Loucy (cell line): ENCODE data around the gene MCF2L2.

Experiments used
- H2AFZ ChIP-seq: fragments of 200-600 bp; sonication (generic); 2 replicates; pipeline ENCODE4 v1.6.0; 2016; ENCODE audit warnings: antibody characterized with exemption, mild to moderate bottlenecking, low read length, moderate library complexity
- H3F3A ChIP-seq: fragments of 200-600 bp; 2 replicates; pipeline ENCODE4 v1.6.0; 2016; ENCODE audit warnings: antibody characterized with exemption, low read depth, mild to moderate bottlenecking
- H3K27me3 ChIP-seq: fragments of 200-600 bp; sonication (generic); 2 replicates; pipeline ENCODE4 v1.6.1; 2014; ENCODE audit warnings: low read length, mild to moderate bottlenecking; ENCODE audit not compliant: insufficient read depth, poor library complexity, severe bottlenecking
- H3K36me3 ChIP-seq: fragments of 200-600 bp; sonication (generic); 2 replicates; pipeline ENCODE4 v1.6.1; 2016; ENCODE audit warnings: low read length; ENCODE audit not compliant: insufficient read depth
- H3K4me1 ChIP-seq: fragments of 200-600 bp; sonication (generic); 2 replicates; pipeline ENCODE4 v1.5.1; 2014; ENCODE audit warnings: low read length, mild to moderate bottlenecking; ENCODE audit not compliant: insufficient read depth, poor library complexity, severe bottlenecking
- H3K4me2 ChIP-seq: fragments of 200-600 bp; sonication (generic); 2 replicates; pipeline ENCODE4 v1.6.0; 2014; ENCODE audit warnings: antibody characterized with exemption, low read length, low read depth, mild to moderate bottlenecking; ENCODE audit not compliant: poor library complexity, severe bottlenecking
- H3K4me3 ChIP-seq: fragments of 200-600 bp; sonication (generic); 2 replicates; pipeline ENCODE4 v1.5.1; 2014; ENCODE audit warnings: low read length, mild to moderate bottlenecking, mixed read lengths; ENCODE audit not compliant: poor library complexity, severe bottlenecking
- H3K79me2 ChIP-seq: fragments of 200-600 bp; sonication (generic); 2 replicates; pipeline ENCODE4 v1.6.1; 2014; ENCODE audit warnings: low read length; ENCODE audit not compliant: insufficient read depth
- H3K9ac ChIP-seq: fragments of 200-600 bp; sonication (generic); 2 replicates; pipeline ENCODE4 v1.6.0; 2014; ENCODE audit warnings: mild to moderate bottlenecking, low read depth, low read length, moderate library complexity; ENCODE audit not compliant: poor library complexity, severe bottlenecking
- H3K9me2 ChIP-seq: fragments of 200-600 bp; sonication (generic); replicated peaks from 2 replicates; pipeline ENCODE4 v1.6.1; 2016; ENCODE audit warnings: low read depth, low read length, mixed read lengths
- H3K9me3 ChIP-seq: fragments of 200-600 bp; sonication (generic); 2 replicates; pipeline ENCODE4 v1.6.1; 2014; ENCODE audit warnings: mild to moderate bottlenecking, antibody characterized with exemption, low read length, low read depth; ENCODE audit not compliant: insufficient read depth
- H4K20me1 ChIP-seq: fragments of 200-600 bp; sonication (generic); 2 replicates; pipeline ENCODE4 v1.6.0; 2014; ENCODE audit warnings: antibody characterized with exemption, low read length, mild to moderate bottlenecking; ENCODE audit not compliant: insufficient read depth, poor library complexity, severe bottlenecking
- EZH2phosphoT487 ChIP-seq: fragments of 200-600 bp; IDR thresholded peaks from 2 replicates; pipeline ENCODE4 v1.6.1; 2018; ENCODE audit warnings: antibody characterized with exemption, mild to moderate bottlenecking, moderate library complexity, borderline replicate concordance
- TF ChIP-seq, protein P1 (sequence below): fragments of 200-600 bp; sonication (generic); conservative IDR thresholded peaks from 2 replicates; pipeline ENCODE4 v1.5.1; 2014; ENCODE audit warnings: mild to moderate bottlenecking, antibody characterized with exemption, low read length

MCF2L2 gene

DNA sequence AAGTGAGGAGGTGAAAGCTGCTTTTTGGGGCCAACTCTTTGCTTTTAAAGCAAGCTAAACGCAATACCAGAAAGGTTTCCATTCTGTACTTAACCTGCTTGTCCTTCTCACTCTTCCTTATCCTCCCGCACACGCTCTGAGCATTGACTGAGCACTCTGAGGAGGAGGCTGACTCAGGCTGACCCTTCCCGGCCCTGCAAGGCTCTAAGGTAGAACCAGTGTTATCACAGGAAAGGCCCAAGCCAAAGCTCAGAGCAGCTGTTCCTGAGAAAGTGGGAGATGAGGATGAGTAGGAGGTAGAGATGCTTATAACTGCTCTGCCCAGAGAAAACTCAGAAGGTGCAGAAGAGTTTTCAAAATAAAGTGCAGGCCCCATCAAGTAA, 173.1 kb downstream of the MCF2L2 start:
- H2AFZ ChIP-seq: no peak overlapping the region
- H3K4me2 ChIP-seq: no peak overlapping the region
- no peaks in the 10 kb centered on the region for H3K9me3 ChIP-seq
- H3K9me2 ChIP-seq: no peaks in the 10 kb centered on the region
- H3K4me3 ChIP-seq: no peak overlapping the region
- no peaks in the 10 kb centered on the region for H3K36me3 ChIP-seq
- H3K79me2 ChIP-seq: no peaks in the 10 kb centered on the region
- no peaks in the 10 kb centered on the region for H3K27me3 ChIP-seq
- H4K20me1 ChIP-seq: no peaks in the 10 kb centered on the region
- no peaks in the 10 kb centered on the region for H3F3A ChIP-seq
- TF ChIP-seq, protein P1, sequence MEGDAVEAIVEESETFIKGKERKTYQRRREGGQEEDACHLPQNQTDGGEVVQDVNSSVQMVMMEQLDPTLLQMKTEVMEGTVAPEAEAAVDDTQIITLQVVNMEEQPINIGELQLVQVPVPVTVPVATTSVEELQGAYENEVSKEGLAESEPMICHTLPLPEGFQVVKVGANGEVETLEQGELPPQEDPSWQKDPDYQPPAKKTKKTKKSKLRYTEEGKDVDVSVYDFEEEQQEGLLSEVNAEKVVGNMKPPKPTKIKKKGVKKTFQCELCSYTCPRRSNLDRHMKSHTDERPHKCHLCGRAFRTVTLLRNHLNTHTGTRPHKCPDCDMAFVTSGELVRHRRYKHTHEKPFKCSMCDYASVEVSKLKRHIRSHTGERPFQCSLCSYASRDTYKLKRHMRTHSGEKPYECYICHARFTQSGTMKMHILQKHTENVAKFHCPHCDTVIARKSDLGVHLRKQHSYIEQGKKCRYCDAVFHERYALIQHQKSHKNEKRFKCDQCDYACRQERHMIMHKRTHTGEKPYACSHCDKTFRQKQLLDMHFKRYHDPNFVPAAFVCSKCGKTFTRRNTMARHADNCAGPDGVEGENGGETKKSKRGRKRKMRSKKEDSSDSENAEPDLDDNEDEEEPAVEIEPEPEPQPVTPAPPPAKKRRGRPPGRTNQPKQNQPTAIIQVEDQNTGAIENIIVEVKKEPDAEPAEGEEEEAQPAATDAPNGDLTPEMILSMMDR: no peak
- no peak for TF ChIP-seq EZH2phosphoT487
- H3K4me1 ChIP-seq: no peaks in the 10 kb centered on the region
- H3K9ac ChIP-seq: no peak overlapping the region

DNA sequence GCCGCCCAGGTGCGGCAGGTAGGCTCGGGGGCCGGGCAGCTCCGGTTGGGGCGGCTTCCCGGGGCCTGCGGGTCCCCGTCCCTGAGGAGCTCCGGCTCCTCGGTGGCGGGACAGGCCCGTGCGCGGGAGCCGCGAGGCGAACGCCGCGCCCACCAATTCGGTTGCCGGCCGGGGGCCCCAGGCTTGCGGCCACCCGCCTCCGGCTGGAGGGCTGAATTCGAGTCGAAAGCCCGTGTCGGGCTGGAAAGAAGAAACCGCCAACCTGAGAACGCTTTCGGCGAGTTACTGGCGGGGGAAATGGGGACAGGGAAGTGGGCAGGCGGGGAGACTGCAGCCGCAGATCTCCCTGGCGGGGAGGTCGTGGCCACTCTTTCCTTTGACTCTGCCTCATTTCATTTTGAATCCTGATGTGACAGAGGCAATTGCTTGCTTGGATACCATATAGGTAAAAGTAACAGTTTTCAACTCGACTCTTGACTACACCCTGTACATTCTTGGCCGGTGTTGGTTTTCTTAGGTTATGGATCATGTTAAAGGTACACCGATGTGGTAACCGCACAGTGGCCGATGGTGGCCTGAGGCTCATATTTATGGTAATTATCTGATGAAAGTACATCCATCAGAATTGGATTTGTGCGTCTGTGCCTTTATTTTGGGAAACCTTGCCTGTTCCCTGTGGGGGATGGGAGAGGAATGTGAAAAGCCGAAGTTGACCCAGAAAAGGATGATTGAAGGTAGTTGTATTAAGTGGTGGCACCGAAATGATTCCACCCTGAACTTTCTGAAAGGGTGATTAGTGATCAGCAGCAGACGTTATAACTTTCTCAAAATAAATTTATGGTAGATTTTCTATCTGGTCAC, 173.7 kb downstream of the MCF2L2 start:
- H3K79me2 ChIP-seq: no peaks in the 10 kb centered on the region
- H3K9ac ChIP-seq: no peak overlapping the region
- H3K9me3 ChIP-seq: no peaks in the 10 kb centered on the region
- H4K20me1 ChIP-seq: no peaks in the 10 kb centered on the region
- no peaks in the 10 kb centered on the region for H3K27me3 ChIP-seq
- H2AFZ ChIP-seq: no peak overlapping the region
- H3K9me2 ChIP-seq: no peaks in the 10 kb centered on the region
- TF ChIP-seq, protein P1: no peak
- no peak for TF ChIP-seq EZH2phosphoT487
- no peak overlapping the region for H3K4me2 ChIP-seq
- no peak overlapping the region for H3K4me3 ChIP-seq
- H3K4me1 ChIP-seq: no peaks in the 10 kb centered on the region
- no peaks in the 10 kb centered on the region for H3F3A ChIP-seq
- H3K36me3 ChIP-seq: no peaks in the 10 kb centered on the region

DNA sequence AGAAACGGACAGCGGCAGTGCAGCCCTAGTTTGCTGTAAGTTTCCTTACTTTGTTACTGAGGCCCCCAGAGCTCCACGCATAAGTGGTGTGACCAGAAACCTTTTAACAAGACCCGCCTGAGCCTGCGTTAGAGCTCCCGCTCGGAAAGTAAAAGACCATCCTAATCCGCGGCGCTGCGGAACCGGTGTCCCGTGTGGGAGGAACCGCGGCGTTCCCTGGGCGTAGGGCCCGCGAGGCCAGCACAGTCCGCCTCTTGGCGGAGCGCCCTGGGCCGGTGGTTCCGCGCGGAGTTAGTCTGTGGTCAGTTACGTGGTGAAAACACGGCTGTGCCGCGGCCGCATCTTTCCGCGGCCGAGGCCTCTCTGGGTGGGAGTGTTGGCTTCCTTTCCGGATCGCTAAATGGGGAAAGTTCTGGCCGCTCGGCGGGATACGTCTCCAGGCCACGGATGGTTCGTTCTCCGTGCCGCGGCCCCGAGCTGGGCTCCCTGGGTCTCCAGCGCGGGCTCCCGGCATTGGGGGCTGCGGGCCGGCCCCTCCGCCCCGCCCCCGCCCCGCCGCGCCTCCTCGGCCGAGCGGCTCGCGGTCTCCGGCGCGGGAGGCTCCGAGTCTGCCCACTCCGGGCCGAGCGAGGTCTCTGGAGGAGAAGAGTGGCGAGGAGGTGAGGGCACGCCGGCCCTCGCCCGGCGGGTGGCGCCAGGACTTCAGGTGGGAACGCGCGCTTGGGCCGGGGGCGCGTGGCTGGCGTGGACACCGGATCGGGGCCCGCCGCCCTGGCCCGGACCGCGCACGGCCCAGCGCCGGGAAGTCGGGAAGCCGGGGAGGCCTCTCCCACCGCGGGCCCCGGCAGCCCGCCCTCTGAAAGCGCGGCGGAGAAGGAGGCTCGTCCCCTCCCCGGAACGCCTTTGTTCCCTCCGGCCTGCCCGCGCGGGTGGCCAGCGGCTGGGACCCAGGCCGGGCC, 174.6 kb downstream of the MCF2L2 start:
- H3K36me3 ChIP-seq: no peaks in the 10 kb centered on the region
- H3K4me1 ChIP-seq: no peaks in the 10 kb centered on the region
- H4K20me1 ChIP-seq: no peaks in the 10 kb centered on the region
- H3K4me2 ChIP-seq: no peak overlapping the region
- no peaks in the 10 kb centered on the region for H3K27me3 ChIP-seq
- H3K4me3 ChIP-seq: no peak overlapping the region
- no peaks in the 10 kb centered on the region for H3F3A ChIP-seq
- H3K9ac ChIP-seq: no peak overlapping the region
- H3K79me2 ChIP-seq: no peaks in the 10 kb centered on the region
- no peaks in the 10 kb centered on the region for H3K9me3 ChIP-seq
- no peaks in the 10 kb centered on the region for H3K9me2 ChIP-seq
- no peak overlapping the region for H2AFZ ChIP-seq
- no peak for TF ChIP-seq EZH2phosphoT487
- TF ChIP-seq, protein P1: no peak
